ENCODE data around the gene EXOSC10. TPM values are rescaled to one million over a fixed set of nuclear protein-coding genes. Genes with fewer than 3 reads are reported as not detected.

Gene EXOSC10
- 55.8 and 57.7 TPM in 2 replicates for total RNA-seq (2021)
- Bru-seq, nascent RNA: percentile 80 among the genes with signal in this experiment
- BruChase-seq, experiment 1, labeled RNA remaining after a 2-hour chase: percentile 82 among the genes with signal in this experiment
- BruChase-seq, experiment 2, labeled RNA remaining after a 6-hour chase: percentile 91 among the genes with signal in this experiment
- long read RNA-seq, transcript EXOSC10-202 (25 exons, 2,808 nt): major isoform, 77 of 108 reads
- long read RNA-seq, partial matches to known transcripts: 9 of 108 reads
- long read RNA-seq, other reads (novel, unspliced or antisense): 21 of 108 reads

DNA sequence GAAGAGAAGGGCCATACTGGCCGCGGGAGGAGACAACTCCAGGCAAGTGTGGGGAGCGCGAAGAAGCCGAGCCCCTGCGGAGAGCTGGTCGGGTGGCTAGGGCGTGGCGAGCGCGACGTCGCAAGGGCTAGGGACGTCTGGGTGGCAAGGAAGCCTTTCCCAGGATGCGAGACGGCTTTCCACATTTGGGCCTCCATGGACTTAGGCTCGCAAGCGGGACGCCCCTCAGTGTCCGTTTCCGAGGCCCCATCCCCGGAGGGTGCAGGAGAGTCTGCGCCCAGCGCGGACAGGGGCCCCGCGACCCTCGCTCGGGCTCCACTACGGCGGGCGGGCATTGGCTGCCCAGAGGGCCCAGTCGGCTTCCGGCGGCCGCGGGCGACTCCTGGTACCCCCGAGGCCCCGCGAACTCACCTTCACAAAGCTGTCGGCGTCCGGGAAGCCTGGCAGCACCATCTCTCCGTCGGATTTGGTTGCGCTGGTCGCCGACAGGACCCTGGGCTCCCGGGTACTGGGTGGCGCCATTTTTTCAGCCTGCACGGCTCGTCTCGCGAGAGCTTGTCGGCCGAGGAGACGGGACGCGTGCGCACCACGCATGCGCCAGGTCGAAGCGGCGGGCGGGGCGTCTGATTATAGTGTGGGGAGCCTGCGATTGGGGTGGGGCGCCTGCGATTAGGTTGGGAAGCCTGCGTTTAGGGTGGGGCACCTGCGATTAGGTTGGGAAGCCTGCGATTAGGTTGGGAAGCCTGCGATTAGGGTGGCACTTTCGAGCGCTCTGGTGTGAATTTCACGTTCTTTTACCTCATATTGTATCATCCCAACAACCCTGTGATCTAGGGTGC is at the start of gene EXOSC10:
Gene EXOSC10 (minus strand): TSS at position 560 of the 839 bp plus-strand sequence. CDS start 38 bp downstream, at position 522.
- Histone ChIP-seq H3K27ac (peak within 1 kb of the TSS; percentile 63), H3K27me3 (ENCODE audit: insufficient read depth, low read depth) (no peaks in the 10 kb centered on the region), H3K9me3 (ENCODE audit: insufficient read depth, low read depth) (no peaks in the 10 kb centered on the region), H3K4me3 (peak within 1 kb of the TSS; percentile 86), H3K4me2 (peak within 1 kb of the TSS; percentile 80), H3K9me2 (ENCODE audit: insufficient read depth) (no peaks in the 10 kb centered on the region), H3F3A (ENCODE audit: insufficient read depth, low read depth) (no peaks in the 10 kb centered on the region), H3K4me1 (replicated peaks; ENCODE audit: insufficient read depth) (peaks cover 5% of the 10 kb centered on the region; the same call in 1 of the 2 replicates), H2AFZ (peak within 1 kb of the TSS; percentile 99), H4K20me1 (ENCODE audit: insufficient read depth) (no peaks in the 10 kb centered on the region), H3K79me2 (ENCODE audit: low read depth) (peaks cover 19% of the 10 kb centered on the region), H3K36me3 (ENCODE audit: low read depth) (no peaks in the 10 kb centered on the region)
- TF ChIP-seq EZH2 (IDR thresholded peaks at IDR 0.05; ENCODE audit: low read depth) (no peak), CTCF (conservative IDR thresholded peaks at IDR 0.05) (no peak)
- BruUV-seq (replicated peaks): TSS peak; percentile 42
- intact Hi-C loops (cut with micrococcal nuclease; ENCODE audit: unreplicated experiment): no loop called here
- POLR2A ChIA-PET (ENCODE audit: unreplicated experiment): interaction anchor here (0.5 to 1.0 kb wide), 7 partner anchors 8 to 544 kb away, joined by 3 to 12 read pairs (median 4); partner anchors contain the start of gene MTOR
- CTCF ChIA-PET: no interaction called here
- DNase-seq: peak; percentile 66 to 91

DNA sequence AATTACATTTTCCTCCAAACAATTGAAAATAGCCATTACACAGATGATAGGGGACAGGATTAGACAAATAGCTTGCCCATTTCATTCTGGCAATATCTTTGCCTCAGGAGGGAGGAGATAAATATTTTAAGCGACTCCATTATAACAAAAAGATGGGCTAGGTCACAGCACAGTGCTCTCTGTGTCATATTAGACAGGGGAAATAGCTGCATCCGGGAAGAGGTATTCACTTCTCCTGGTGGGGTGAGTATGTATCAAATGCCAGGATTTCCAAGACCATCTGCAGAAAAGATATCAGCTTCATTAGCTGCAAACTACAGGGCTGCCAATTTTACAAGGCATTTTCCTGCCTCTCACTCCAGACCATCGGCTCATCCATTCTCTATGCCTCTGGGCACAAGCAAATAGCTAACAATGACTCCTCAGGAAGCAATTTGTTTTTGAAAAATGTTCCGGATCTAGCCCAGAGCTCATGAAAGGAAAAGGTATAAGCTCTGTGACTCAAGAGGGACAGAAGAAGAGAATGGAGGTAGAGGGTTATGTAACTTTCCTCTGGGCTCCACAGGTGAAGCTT is 47.6 kb upstream of the EXOSC10 start:
- Histone ChIP-seq H3K4me1 (replicated peaks; ENCODE audit: insufficient read depth) (peaks cover 14% of the 10 kb centered on the region), H4K20me1 (ENCODE audit: insufficient read depth) (no peaks in the 10 kb centered on the region), H3K4me3 (no peak overlapping the region), H2AFZ (no peak overlapping the region), H3F3A (ENCODE audit: insufficient read depth, low read depth) (no peaks in the 10 kb centered on the region), H3K36me3 (ENCODE audit: low read depth) (no peaks in the 10 kb centered on the region), H3K27me3 (ENCODE audit: insufficient read depth, low read depth) (no peaks in the 10 kb centered on the region), H3K9me3 (ENCODE audit: insufficient read depth, low read depth) (no peaks in the 10 kb centered on the region), H3K9me2 (ENCODE audit: insufficient read depth) (no peaks in the 10 kb centered on the region), H3K79me2 (ENCODE audit: low read depth) (no peaks in the 10 kb centered on the region), H3K27ac (peak overlapping the region; percentile 65), H3K4me2 (peak overlapping the region; percentile 12; the same call in 1 of the 2 replicates)
- DNase-seq: peak in 1 of 2 experiments; percentile 86
- CTCF ChIA-PET: no interaction called here
- intact Hi-C loops (cut with micrococcal nuclease; ENCODE audit: unreplicated experiment): no loop called here
- TF ChIP-seq CTCF (conservative IDR thresholded peaks at IDR 0.05) (no peak), EZH2 (IDR thresholded peaks at IDR 0.05; ENCODE audit: low read depth) (no peak)
- POLR2A ChIA-PET (ENCODE audit: unreplicated experiment): no interaction called here
- no TSS peak for BruUV-seq (replicated peaks)

DNA sequence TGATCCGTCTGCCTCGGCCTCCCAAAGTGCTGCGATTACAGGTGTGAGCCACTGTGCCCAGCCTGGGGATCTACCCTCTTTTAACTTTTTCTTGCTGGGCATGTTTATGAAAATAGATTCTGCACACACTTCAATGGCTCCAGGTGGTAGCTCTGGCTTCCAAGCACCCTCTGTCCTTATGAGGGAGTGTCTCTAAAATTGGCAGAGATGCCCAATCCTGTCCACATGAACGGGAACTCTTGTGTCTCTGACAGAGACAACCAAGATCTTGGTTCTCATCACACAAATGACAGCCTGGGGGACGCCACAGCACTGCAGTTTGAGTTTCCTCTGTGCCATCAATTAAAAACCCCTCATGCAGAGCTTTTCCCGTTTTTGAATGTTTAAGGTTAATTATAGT is 46.1 kb upstream of the EXOSC10 start:
- no peak overlapping the region for H3K27ac ChIP-seq
- no peaks in the 10 kb centered on the region for H3K27me3 ChIP-seq (ENCODE audit: insufficient read depth, low read depth)
- H3K9me3 ChIP-seq (ENCODE audit: insufficient read depth, low read depth): no peaks in the 10 kb centered on the region
- CTCF ChIA-PET: no interaction called here
- no peaks in the 10 kb centered on the region for H3K36me3 ChIP-seq (ENCODE audit: low read depth)
- H3F3A ChIP-seq (ENCODE audit: insufficient read depth, low read depth): no peaks in the 10 kb centered on the region
- BruUV-seq (replicated peaks): no TSS peak
- no peak overlapping the region for H3K4me2 ChIP-seq
- no peaks in the 10 kb centered on the region for H3K79me2 ChIP-seq (ENCODE audit: low read depth)
- intact Hi-C loops (cut with micrococcal nuclease; ENCODE audit: unreplicated experiment): no loop called here
- peaks cover 14% of the 10 kb centered on the region for H3K4me1 ChIP-seq (replicated peaks; ENCODE audit: insufficient read depth)
- POLR2A ChIA-PET (ENCODE audit: unreplicated experiment): no interaction called here
- DNase-seq: no peak
- H4K20me1 ChIP-seq (ENCODE audit: insufficient read depth): no peaks in the 10 kb centered on the region
- H3K9me2 ChIP-seq (ENCODE audit: insufficient read depth): no peaks in the 10 kb centered on the region
- no peak for TF ChIP-seq EZH2 (IDR thresholded peaks at IDR 0.05; ENCODE audit: low read depth)
- TF ChIP-seq CTCF (conservative IDR thresholded peaks at IDR 0.05): no peak
- no peak overlapping the region for H2AFZ ChIP-seq
- H3K4me3 ChIP-seq: no peak overlapping the region

All from PC-9 (cell line).